ENCODE results near the gene RNF151.

- TF ChIP-seq CTCF (IDR thresholded peaks at IDR 0.05): no peak
- no peak for TF ChIP-seq POLR2AphosphoS5 (IDR thresholded peaks at IDR 0.05)
- TF ChIP-seq POLR2A (IDR thresholded peaks at IDR 0.05): no peak
These were observed 48.7 kb downstream of the RNF151 start for GRCh38 chr16:2015117-2015946.
